HS-5 (cell line): Measurements from ENCODE around the gene TP53TG3B.
"Not testable (repeated sequence)": the region's sequence is repeated elsewhere in the genome, so short reads cannot be mapped to it uniquely, and the experiment has no call there.

Source experiments
- DNase-seq: peaks from one replicate; pipeline ENCODE4 v3.0.0-alpha.2; 2012; ENCODE audit warnings: low read depth

The TP53TG3B gene, protein sequence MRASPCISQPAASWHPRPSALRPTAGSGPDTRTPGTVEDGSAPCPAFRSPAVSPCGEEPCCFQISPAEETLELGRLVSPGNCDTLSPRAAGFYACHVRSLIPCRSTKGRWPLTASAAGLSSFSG

DNA sequence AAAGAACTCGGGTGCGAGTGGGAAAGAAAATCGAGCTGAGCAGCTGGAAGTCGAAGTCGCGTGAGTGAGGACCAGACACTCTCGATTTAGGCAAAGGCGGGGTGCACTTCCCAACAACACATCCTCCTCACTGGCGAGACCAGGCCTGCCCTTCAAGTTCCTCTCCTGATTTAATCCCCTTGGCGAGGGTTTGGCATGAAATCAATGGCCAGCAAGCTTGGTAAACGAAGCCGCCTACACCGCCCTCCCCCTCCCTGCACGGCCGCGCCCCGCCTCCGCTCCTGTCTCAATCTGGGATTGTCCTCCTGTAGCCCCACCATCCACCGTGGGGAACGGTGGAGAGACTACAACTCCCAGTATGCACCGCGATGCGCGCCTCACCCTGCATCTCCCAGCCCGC lies at the start of gene TP53TG3B:
TSS of gene TP53TG3B (plus strand) at position 301 of the 400 bp plus-strand sequence. CDS start at position 369, 68 bp downstream.
- not testable (repeated sequence) for DNase-seq

DNA sequence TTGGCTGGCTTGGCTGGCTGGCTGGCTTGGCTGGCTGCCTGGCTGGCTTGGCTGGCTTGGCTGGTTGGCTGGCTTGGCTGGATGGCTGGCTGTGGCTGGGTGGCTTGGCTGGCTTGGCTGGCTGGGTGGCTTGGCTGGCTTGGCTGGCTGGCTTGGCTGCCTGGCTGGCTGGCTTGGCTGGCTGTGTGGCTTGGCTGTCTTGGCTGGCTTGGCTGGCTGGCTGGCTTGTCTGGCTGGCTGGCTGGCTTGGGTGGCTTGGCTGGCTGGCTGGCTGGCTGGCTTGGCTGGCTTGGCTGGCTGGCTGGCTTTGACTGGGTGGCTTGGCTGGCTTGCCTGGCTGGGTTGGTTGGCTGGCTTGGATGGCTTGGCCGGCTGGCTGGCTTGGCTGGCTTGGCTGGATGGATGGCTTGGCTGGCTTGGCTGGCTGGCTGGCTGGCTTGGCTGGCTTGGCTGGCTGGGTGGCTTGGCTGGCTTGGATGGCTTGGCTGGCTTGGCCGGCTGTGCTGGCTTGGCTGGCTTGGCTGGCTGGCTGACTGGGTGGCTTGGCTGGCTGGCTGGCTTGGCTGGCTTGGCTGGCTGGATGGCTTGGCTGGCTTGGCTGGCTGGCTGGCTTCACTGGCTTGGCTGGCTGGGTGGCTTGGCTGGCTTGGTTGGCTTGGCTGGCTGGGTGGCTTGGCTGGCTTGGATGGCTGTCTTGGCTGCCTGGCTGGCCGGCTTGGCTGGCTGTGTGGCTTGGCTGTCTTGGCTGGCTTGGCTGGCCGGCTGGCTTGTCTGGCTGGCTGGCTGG lies 24.2 kb upstream of the TP53TG3B start:
- DNase-seq = not testable (repeated sequence)

DNA sequence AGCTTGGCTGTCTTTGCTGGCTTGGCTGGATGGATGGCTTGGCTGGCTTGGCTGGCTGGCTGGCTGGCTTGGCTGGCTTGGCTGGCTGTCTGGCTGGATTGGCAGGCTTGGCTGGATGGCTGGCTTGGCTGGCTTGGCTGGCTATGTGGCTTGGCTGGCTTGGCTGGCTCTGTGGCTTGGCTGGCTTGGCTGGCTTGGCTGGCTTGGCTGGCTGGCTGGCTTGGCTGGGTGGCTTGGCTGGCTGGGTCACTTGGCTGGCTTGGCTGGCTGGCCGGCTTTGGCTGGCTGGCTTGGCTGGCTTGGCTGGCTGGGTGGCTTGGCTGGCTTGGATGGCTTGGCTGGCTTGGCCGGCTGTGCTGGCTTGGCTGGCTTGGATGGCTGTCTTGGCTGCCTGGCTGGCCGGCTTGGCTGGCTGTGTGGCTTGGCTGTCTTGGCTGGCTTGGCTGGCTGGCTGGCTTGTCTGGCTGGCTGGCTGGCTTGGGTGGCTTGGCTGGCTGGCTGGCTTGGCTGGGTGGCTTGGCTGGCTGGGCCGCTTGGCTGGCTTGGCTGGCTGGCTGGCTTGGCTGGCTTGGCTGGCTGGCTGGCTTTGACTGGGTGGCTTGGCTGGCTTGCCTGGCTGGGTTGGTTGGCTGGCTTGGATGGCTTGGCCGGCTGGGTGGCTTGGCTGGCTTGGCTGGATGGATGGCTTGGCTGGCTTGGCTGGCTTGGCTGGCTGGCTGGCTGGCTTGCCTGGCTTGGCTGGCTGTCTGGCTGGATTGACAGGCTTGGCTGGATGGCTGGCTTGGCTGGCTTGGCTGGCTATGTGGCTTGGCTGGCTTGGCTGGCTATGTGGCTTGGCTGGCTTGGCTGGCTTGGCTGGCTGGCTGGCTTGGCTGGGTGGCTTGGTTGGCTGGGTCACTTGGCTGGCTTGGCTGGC lies 22.8 kb upstream of the TP53TG3B start:
- DNase-seq = not testable (repeated sequence)

DNA sequence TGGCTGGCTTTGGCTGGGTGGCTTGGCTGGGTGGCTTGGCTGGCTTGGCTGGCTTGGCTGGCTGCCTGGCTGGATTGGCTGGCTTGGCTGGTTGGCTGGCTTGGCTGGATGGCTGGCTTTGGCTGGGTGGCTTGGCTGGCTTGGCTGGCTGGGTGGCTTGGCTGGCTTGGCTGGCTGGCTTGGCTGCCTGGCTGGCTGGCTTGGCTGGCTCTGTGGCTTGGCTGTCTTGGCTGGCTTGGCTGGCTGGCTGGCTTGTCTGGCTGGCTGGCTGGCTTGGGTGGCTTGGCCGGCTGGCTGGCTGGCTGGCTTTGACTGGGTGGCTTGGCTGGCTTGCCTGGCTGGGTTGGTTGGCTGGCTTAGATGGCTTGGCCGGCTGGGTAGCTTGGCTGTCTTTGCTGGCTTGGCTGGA lies 22.1 kb upstream of the TP53TG3B start:
- not testable (repeated sequence) for DNase-seq

DNA sequence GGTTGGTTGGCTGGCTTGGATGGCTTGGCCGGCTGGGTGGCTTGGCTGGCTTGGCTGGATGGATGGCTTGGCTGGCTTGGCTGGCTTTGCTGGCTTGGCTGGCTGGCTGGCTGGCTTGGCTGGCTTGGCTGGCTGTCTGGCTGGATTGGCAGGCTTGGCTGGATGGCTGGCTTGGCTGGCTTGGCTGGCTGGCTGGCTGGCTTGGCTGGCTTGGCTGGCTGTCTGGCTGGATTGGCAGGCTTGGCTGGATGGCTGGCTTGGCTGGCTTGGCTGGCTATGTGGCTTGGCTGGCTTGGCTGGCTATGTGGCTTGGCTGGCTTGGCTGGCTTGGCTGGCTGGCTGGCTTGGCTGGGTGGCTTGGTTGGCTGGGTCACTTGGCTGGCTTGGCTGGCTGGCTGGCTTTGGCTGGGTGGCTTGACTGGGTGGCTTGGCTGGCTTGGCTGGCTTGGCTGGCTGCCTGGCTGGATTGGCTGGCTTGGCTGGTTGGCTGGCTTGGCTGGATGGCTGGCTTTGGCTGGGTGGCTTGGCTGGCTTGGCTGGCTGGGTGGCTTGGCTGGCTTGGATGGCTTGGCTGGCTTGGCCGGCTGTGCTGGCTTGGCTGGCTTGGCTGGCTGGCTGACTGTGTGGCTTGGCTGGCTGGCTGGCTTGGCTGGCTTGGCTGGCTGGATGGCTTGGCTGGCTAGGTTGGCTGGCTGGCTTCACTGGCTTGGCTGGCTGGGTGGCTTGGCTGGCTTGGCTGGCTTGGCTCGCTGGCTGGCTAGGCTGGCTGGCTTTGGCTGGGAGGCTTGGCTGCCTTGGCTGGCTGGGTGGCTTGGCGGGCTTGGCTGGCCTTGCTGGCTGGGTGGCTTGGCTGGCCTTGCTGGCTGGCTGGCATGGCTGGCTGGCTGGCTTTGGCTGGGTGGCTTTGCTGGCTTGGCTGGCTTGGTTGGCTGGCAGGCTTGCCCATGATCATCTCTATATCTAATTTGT lies 21.3 kb upstream of the TP53TG3B start:
- not testable (repeated sequence) for DNase-seq
